Measurements from ENCODE around the gene UBAC1.

- TF ChIP-seq NFYB (CRISPR knock-in tag; conservative IDR thresholded peaks at IDR 0.05; ENCODE audit: low read depth) (no peak), ATF3 (CRISPR knock-in tag; conservative IDR thresholded peaks at IDR 0.05) (no peak), CTCF (IDR thresholded peaks at IDR 0.05) (no peak), ELF4 (CRISPR knock-in tag; IDR thresholded peaks at IDR 0.05; ENCODE audit: low read depth) (no peak), IRF2 (CRISPR knock-in tag; IDR thresholded peaks at IDR 0.05; ENCODE audit: borderline replicate concordance, low read depth) (no peak), NFATC4 (CRISPR knock-in tag; IDR thresholded peaks at IDR 0.05) (no peak)
- TF ChIP-seq, protein P1, sequence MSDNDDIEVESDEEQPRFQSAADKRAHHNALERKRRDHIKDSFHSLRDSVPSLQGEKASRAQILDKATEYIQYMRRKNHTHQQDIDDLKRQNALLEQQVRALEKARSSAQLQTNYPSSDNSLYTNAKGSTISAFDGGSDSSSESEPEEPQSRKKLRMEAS (CRISPR knock-in tag; IDR thresholded peaks at IDR 0.05) = no peak
Observed at GRCh38 chr9:135903786-135904520, 57.2 kb downstream of the UBAC1 start.

Data from WTC11 (cell line).